GM06990 (cell line): ENCODE measurements around the gene PGS1.

Source experiments
- DNase-seq: peaks from one replicate; pipeline ENCODE4 v3.0.0-alpha.2; 2011; ENCODE audit not compliant: insufficient read length; ENCODE audit errors: extremely low read depth
- H3K27me3 ChIP-seq: replicated peaks from 2 replicates; pipeline ENCODE4 v1.6.0; 2011; ENCODE audit warnings: low read length; ENCODE audit not compliant: control insufficient read depth, insufficient read depth
- H3K36me3 ChIP-seq: 2 replicates; pipeline ENCODE4 v1.5.1; 2011; ENCODE audit warnings: low read length; ENCODE audit not compliant: control insufficient read depth, insufficient read depth
- H3K4me3 ChIP-seq: replicated peaks from 2 replicates; pipeline ENCODE4 v1.5.1; 2011; ENCODE audit warnings: low read depth, mild to moderate bottlenecking, control low read depth, low read length
- CTCF ChIP-seq: IDR thresholded peaks from 2 replicates; pipeline ENCODE4 v1.5.1; 2011; ENCODE audit warnings: low read length, control low read depth, mild to moderate bottlenecking, inconsistent platforms; ENCODE audit not compliant: insufficient read depth, poor library complexity, severe bottlenecking

Gene PGS1

GRCh38 chr17:78335209-78335608, 43.2 kb upstream of the PGS1 start:
- Histone ChIP-seq H3K36me3 (no peaks in the 10 kb centered on the region), H3K27me3 (no peaks in the 10 kb centered on the region), H3K4me3 (no peak overlapping the region)
- no peak for DNase-seq
- TF ChIP-seq CTCF = no peak

- DNase-seq = peak; percentile 78
- Histone ChIP-seq H3K4me3 (no peak overlapping the region), H3K36me3 (no peaks in the 10 kb centered on the region), H3K27me3 (no peaks in the 10 kb centered on the region)
- no peak for TF ChIP-seq CTCF
Measured at GRCh38 chr17:78337244-78338109, 41.0 kb upstream of the PGS1 start.

GRCh38 chr17:78338486-78339259, 39.8 kb upstream of the PGS1 start:
- no peaks in the 10 kb centered on the region for H3K36me3 ChIP-seq
- no peak overlapping the region for H3K4me3 ChIP-seq
- DNase-seq = no peak
- no peak for TF ChIP-seq CTCF
- no peaks in the 10 kb centered on the region for H3K27me3 ChIP-seq

- no peak for DNase-seq
- no peak for TF ChIP-seq CTCF
- Histone ChIP-seq H3K4me3 (no peak overlapping the region), H3K36me3 (no peaks in the 10 kb centered on the region), H3K27me3 (no peaks in the 10 kb centered on the region)
Measured at GRCh38 chr17:78340183-78340955, 38.1 kb upstream of the PGS1 start.

DNA sequence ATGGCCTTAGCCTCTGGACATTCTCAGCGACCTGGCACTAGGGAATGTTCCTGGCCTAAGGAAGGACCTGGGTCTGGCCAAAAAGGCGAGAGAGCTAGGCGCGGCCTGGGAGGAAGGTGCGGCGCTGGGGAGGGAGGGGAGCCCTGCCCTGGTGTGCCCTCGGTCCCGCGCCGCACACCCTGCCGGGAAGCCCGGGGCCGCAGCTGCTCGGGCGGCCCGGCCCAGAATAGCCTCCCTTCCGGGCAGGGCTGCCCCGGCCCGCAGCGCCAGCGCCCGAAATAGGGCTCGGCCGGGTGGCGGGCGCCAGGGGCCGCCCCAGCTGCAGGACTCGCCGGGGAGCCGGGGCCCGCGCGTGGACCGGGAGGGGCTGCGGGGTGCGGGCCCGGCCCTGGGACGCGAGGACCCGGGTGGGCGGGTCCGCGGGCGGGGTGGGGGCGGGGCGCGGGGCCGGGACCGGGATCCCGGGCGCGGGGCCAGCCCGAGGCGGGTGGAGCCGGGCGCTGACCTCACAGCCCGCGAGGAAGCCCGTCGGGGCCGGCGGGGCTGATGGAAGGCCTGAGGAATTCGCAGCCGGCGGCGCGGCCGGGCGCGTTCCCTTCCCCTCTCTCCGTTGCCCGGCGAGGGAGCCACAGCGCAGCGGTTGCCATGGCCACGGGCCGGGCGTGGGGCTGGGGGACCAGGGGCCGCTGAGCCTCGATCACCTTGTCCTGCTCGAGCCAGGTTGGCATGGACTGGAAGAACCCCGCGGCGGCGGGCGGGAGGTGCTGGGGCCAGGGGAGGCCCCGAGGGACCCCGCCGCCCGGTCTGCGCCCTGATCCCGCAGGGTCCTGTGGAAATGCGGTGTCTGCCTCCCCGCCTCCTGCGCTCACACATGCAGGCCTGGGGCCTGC, 36.6 kb upstream of the PGS1 start:
- Histone ChIP-seq H3K27me3 (peaks cover 2% of the 10 kb centered on the region; the same call in 1 of the 2 replicates), H3K36me3 (no peaks in the 10 kb centered on the region), H3K4me3 (peak overlapping the region; percentile 29; the same call in 1 of the 2 replicates)
- TF ChIP-seq CTCF = no peak
- DNase-seq = no peak
